Panc1 (cell line): ENCODE measurements around the gene CD93. TPM values are rescaled to one million over a fixed set of nuclear protein-coding genes. Genes with fewer than 3 reads are reported as not detected.

Source experiments
- ATAC-seq: fragments of 200-7000 bp; cut with Tn5 transposase; 2 replicates; pipeline ENCODE4 v1.9.1; 2020; ENCODE audit warnings: mild to moderate bottlenecking, moderate library complexity
- BruUV-seq: library from RNA; stranded (reverse); fragments of 400-500 nt; replicated peaks from 2 replicates; lab custom pipeline; 2021; lab: Mats Ljungman, UMichigan
- CTCF ChIA-PET: fragments of 300-600 bp; sonication (Branson Sonifier 250); formaldehyde crosslinking; loops from one replicate; lab custom pipeline; 2022; ENCODE audit warnings: antibody characterized with exemption; lab: Charles Lee
- POLR2A ChIA-PET: fragments of 300-600 bp; sonication (Branson Sonifier 250); formaldehyde crosslinking; loops from one replicate; lab custom pipeline; 2022; ENCODE audit warnings: antibody characterized with exemption; lab: Charles Lee
- DNase-seq: peaks from one replicate; pipeline ENCODE4 v3.0.0-alpha.2; 2010; ENCODE audit warnings: low read depth, low spot score
- H3K27ac ChIP-seq: 2 replicates; pipeline ENCODE4 v1.5.1; 2011; ENCODE audit warnings: mild to moderate bottlenecking, low read length, inconsistent platforms
- H3K27me3 ChIP-seq: fragments of 200-500 bp; sonication (Bioruptor generic); 2 replicates; pipeline ENCODE4 v1.6.0; 2014; ENCODE audit warnings: low read length, inconsistent platforms; ENCODE audit not compliant: control insufficient read depth, insufficient read depth
- H3K36me3 ChIP-seq: fragments of 200-500 bp; sonication (Bioruptor generic); 2 replicates; pipeline ENCODE4 v1.5.1; 2014; ENCODE audit warnings: inconsistent platforms, mild to moderate bottlenecking, low read length, moderate library complexity; ENCODE audit not compliant: control insufficient read depth, insufficient read depth
- H3K4me1 ChIP-seq: 2 replicates; pipeline ENCODE4 v1.5.1; 2011; ENCODE audit warnings: inconsistent platforms, mild to moderate bottlenecking, low read length, moderate library complexity; ENCODE audit not compliant: control insufficient read depth, insufficient read depth
- H3K4me3 ChIP-seq, 2 experiments: 2 replicates each; pipeline ENCODE4 v1.5.1; 2011 to 2012; ENCODE audit warnings: low read depth in 2 of 2, low read length in 2 of 2, mild to moderate bottlenecking in 2 of 2, inconsistent platforms in 1 of 2, moderate library complexity in 1 of 2
- H3K9me3 ChIP-seq: fragments of 200-500 bp; sonication (Bioruptor generic); 2 replicates; pipeline ENCODE4 v1.5.1; 2014; ENCODE audit warnings: low read depth, mild to moderate bottlenecking, inconsistent platforms, low read length, moderate library complexity; ENCODE audit not compliant: control insufficient read depth, insufficient read depth
- POLR2AphosphoS5 ChIP-seq: IDR thresholded peaks from 2 replicates; pipeline ENCODE4 v1.6.1; 2012; ENCODE audit warnings: mild to moderate bottlenecking, low read depth, low read length, moderate library complexity
- SIN3A ChIP-seq: IDR thresholded peaks from 2 replicates; pipeline ENCODE4 v1.6.1; 2012; ENCODE audit warnings: low read depth, mild to moderate bottlenecking, low read length, moderate library complexity, borderline replicate concordance; ENCODE audit not compliant: insufficient read depth
- TCF7L2 ChIP-seq: IDR thresholded peaks from 2 replicates; pipeline ENCODE4 v1.6.1; 2011; ENCODE audit warnings: mild to moderate bottlenecking, low read depth, low read length, inconsistent platforms
- in situ Hi-C: cut with HindIII; loops from 2 replicates; pipeline ENCODE4 v1.10.0; 2016; ENCODE audit warnings: low sequenced_read_pairs, low pct_unique_long_range_greater_than_20kb
- intact Hi-C: fragments of 100-400 bp; cut with micrococcal nuclease; formaldehyde crosslinking; loops from one replicate; pipeline ENCODE4 v1.10.0; 2022; ENCODE audit not compliant: unreplicated experiment
- total RNA-seq: library from RNA; stranded (reverse); gene quantifications from one replicate; pipeline ENCODE4 v1.2.1, GENCODE V29; 2021; ENCODE audit not compliant: unreplicated experiment
- TF ChIP-seq, protein P1 (sequence below): fragments of 450-650 bp; IDR thresholded peaks from 2 replicates; pipeline ENCODE4 v1.5.1; 2017; ENCODE audit warnings: mild to moderate bottlenecking
- TF ChIP-seq, protein P2 (sequence below), 2 experiments: IDR thresholded peaks; 2 replicates each; pipeline ENCODE4 v1.6.1; 2011 to 2012; ENCODE audit warnings: low read depth in 2 of 2, control low read depth in 1 of 2, low read length in 1 of 2, mild to moderate bottlenecking in 1 of 2, moderate library complexity in 1 of 2; ENCODE audit not compliant: insufficient read depth in 1 of 2

CD93 gene
- total RNA-seq, 1 experiment from 2014 or later = 0.10 TPM

DNA sequence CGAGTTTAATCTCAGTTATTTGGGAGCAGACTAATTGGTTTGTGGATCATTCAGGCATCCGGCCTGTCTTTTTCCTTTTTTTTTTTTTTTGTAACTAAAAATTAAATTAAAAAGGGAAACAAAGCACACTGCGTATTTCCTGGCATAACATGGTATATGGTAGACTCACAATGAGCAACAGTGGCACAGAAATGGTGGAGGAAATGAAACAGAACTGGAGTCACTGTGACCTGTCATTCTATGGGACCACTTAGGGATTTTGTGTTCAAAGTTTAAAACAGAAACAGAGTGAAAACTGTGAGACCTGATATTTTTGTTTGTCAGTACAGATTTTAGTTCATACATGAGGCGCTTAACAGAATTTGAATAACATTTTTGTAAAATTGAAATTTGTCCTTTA, 4.8 kb upstream of the CD93 start:
- ATAC-seq (no peak), DNase-seq (no peak)
- in situ Hi-C loops (no loop called here), intact Hi-C loops (no loop called here)
- ChIA-PET POLR2A (interaction anchor here (0.6 kb wide), 1 partner anchor 22 kb away, joined by 3 read pairs; no protein-coding TSS in a partner anchor), CTCF (no interaction called here)
- no peaks in the 10 kb centered on the region for H3K36me3 ChIP-seq
- H3K27ac ChIP-seq = no peak overlapping the region
- TF ChIP-seq, protein P1, sequence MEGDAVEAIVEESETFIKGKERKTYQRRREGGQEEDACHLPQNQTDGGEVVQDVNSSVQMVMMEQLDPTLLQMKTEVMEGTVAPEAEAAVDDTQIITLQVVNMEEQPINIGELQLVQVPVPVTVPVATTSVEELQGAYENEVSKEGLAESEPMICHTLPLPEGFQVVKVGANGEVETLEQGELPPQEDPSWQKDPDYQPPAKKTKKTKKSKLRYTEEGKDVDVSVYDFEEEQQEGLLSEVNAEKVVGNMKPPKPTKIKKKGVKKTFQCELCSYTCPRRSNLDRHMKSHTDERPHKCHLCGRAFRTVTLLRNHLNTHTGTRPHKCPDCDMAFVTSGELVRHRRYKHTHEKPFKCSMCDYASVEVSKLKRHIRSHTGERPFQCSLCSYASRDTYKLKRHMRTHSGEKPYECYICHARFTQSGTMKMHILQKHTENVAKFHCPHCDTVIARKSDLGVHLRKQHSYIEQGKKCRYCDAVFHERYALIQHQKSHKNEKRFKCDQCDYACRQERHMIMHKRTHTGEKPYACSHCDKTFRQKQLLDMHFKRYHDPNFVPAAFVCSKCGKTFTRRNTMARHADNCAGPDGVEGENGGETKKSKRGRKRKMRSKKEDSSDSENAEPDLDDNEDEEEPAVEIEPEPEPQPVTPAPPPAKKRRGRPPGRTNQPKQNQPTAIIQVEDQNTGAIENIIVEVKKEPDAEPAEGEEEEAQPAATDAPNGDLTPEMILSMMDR = no peak
- TF ChIP-seq, protein P2, sequence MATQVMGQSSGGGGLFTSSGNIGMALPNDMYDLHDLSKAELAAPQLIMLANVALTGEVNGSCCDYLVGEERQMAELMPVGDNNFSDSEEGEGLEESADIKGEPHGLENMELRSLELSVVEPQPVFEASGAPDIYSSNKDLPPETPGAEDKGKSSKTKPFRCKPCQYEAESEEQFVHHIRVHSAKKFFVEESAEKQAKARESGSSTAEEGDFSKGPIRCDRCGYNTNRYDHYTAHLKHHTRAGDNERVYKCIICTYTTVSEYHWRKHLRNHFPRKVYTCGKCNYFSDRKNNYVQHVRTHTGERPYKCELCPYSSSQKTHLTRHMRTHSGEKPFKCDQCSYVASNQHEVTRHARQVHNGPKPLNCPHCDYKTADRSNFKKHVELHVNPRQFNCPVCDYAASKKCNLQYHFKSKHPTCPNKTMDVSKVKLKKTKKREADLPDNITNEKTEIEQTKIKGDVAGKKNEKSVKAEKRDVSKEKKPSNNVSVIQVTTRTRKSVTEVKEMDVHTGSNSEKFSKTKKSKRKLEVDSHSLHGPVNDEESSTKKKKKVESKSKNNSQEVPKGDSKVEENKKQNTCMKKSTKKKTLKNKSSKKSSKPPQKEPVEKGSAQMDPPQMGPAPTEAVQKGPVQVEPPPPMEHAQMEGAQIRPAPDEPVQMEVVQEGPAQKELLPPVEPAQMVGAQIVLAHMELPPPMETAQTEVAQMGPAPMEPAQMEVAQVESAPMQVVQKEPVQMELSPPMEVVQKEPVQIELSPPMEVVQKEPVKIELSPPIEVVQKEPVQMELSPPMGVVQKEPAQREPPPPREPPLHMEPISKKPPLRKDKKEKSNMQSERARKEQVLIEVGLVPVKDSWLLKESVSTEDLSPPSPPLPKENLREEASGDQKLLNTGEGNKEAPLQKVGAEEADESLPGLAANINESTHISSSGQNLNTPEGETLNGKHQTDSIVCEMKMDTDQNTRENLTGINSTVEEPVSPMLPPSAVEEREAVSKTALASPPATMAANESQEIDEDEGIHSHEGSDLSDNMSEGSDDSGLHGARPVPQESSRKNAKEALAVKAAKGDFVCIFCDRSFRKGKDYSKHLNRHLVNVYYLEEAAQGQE (IDR thresholded peaks at IDR 0.05; ENCODE audit: insufficient read depth in 1 of 2, low read depth in 2 of 2, low read length in 1 of 2) = no peak
- TF ChIP-seq SIN3A (no peak), TCF7L2 (no peak), POLR2AphosphoS5 (no peak)
- peaks cover 9% of the 10 kb centered on the region for H3K27me3 ChIP-seq
- BruUV-seq = no TSS peak
- H3K4me3 ChIP-seq = no peak overlapping the region
- no peaks in the 10 kb centered on the region for H3K9me3 ChIP-seq
- H3K4me1 ChIP-seq = no peaks in the 10 kb centered on the region

DNA sequence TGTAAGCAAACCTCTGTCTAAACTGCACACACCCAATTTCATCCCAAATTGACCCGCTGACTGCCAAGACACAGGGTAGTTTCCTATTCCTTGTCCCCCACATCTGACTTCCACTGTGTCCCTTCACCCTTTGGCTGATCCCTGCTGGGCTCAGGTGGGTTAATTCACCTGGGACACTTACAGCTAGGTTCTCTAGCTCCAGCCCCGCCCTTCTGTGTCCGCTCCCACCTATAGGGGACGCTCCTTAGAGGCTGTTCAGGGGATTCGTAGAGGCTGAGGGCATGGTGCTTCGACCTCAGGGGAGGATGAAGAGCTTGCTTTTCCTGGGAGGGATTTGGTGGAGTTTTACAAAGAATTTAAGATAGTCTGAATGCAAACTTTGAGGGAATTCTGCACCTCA, 4.0 kb upstream of the CD93 start:
- BruUV-seq = no TSS peak
- in situ Hi-C loops = no loop called here
- H3K9me3 ChIP-seq = no peaks in the 10 kb centered on the region
- H3K4me1 ChIP-seq = no peaks in the 10 kb centered on the region
- H3K27ac ChIP-seq = no peak overlapping the region
- DNase-seq (no peak), ATAC-seq (no peak)
- CTCF ChIA-PET = no interaction called here
- H3K27me3 ChIP-seq = peaks cover 9% of the 10 kb centered on the region
- TF ChIP-seq, protein P2 (IDR thresholded peaks at IDR 0.05; ENCODE audit: insufficient read depth in 1 of 2, low read depth in 2 of 2, low read length in 1 of 2) = no peak
- TF ChIP-seq, protein P1 = no peak
- H3K36me3 ChIP-seq = no peaks in the 10 kb centered on the region
- POLR2A ChIA-PET = no interaction called here
- H3K4me3 ChIP-seq = no peak overlapping the region
- intact Hi-C loops = no loop called here
